Measurements from ENCODE around the gene PAEP. TPM values are rescaled to one million over a fixed set of nuclear protein-coding genes. Genes with fewer than 3 reads are reported as not detected.

PAEP gene
- total RNA-seq, 4 donors from 2014 or later, result not detected

- no peak overlapping the region for H3K4me3 ChIP-seq
- TF ChIP-seq POLR2A (IDR thresholded peaks at IDR 0.05) (no peak), POLR2AphosphoS5 (IDR thresholded peaks at IDR 0.05) (no peak), EP300 (IDR thresholded peaks at IDR 0.05; ENCODE audit: low read depth) (no peak), CTCF (IDR thresholded peaks at IDR 0.05) (no peak)
- intact Hi-C loops (cut with DNase I; ENCODE audit: low total_unique reads), result loop anchor here (10.0 kb wide), 1 partner anchor 507 kb away; no protein-coding TSS in a partner anchor
Measured at GRCh38 chr9:135551456-135551855, 10.1 kb upstream of the PAEP start.

GRCh38 chr9:135552021-135552697 lies 9.4 kb upstream of the PAEP start:
- in situ Hi-C loops (cut with MboI; ENCODE audit: low pct_ligation_motif_present in 1 of 4, low pct_unique_long_range_greater_than_20kb in 1 of 4, low sequenced_read_pairs in 3 of 4), result no loop called here
- Histone ChIP-seq H3K36me3 (no peaks in the 10 kb centered on the region), H3K27me3 (no peaks in the 10 kb centered on the region), H3K27ac (no peak overlapping the region), H3K4me1 (no peaks in the 10 kb centered on the region), H3K4me3 (no peak overlapping the region), H3K9me3 (no peaks in the 10 kb centered on the region)
- TF ChIP-seq POLR2A (IDR thresholded peaks at IDR 0.05), result no peak
- WGBS, 2 donors (ENCODE audit: low coverage in 1 of 2), result 62 to 75% methylated on average over 8 to 18 of the region's 18 CpGs
- DNase-seq, result no peak
- intact Hi-C loops (cut with DNase I; ENCODE audit: low total_unique reads), result loop anchor here (10.0 kb wide), 1 partner anchor 507 kb away; no protein-coding TSS in a partner anchor

More at GRCh38 chr9:135551456-135551855, 10.1 kb upstream of the PAEP start:
- 77% methylated on average over 13 of the region's 13 CpGs; no CpG with 5 or more reads in 1 of the 2 donors for WGBS, 2 donors (ENCODE audit: low coverage in 1 of 2)
- H3K4me1 ChIP-seq, result no peaks in the 10 kb centered on the region
- no peaks in the 10 kb centered on the region for H3K27me3 ChIP-seq
- in situ Hi-C loops (cut with MboI; ENCODE audit: low pct_ligation_motif_present in 1 of 4, low pct_unique_long_range_greater_than_20kb in 1 of 4, low sequenced_read_pairs in 3 of 4), result no loop called here
- no peaks in the 10 kb centered on the region for H3K9me3 ChIP-seq
- no peaks in the 10 kb centered on the region for H3K36me3 ChIP-seq
- no peak overlapping the region for H3K27ac ChIP-seq
- DNase-seq, result no peak

GRCh38 chr9:135552698-135553171 lies 8.8 kb upstream of the PAEP start:
- no peak overlapping the region for H3K4me3 ChIP-seq
- H3K36me3 ChIP-seq, result no peaks in the 10 kb centered on the region
- 77% methylated on average over 17 of the region's 19 CpGs; no CpG with 5 or more reads in 1 of the 2 donors for WGBS, 2 donors (ENCODE audit: low coverage in 1 of 2)
- in situ Hi-C loops (cut with MboI; ENCODE audit: low pct_ligation_motif_present in 1 of 4, low pct_unique_long_range_greater_than_20kb in 1 of 4, low sequenced_read_pairs in 3 of 4) (no loop called here), intact Hi-C loops (cut with DNase I; ENCODE audit: low total_unique reads) (loop anchor here (10.0 kb wide), 1 partner anchor 508 kb away; no protein-coding TSS in a partner anchor)
- TF ChIP-seq CTCF (IDR thresholded peaks at IDR 0.05) (no peak), EP300 (IDR thresholded peaks at IDR 0.05; ENCODE audit: low read depth) (no peak), POLR2AphosphoS5 (IDR thresholded peaks at IDR 0.05) (no peak), POLR2A (IDR thresholded peaks at IDR 0.05) (no peak)
- H3K27ac ChIP-seq, result no peak overlapping the region
- H3K27me3 ChIP-seq, result no peaks in the 10 kb centered on the region
- H3K9me3 ChIP-seq, result no peaks in the 10 kb centered on the region
- H3K4me1 ChIP-seq, result no peaks in the 10 kb centered on the region
- DNase-seq, result no peak

- no peak for DNase-seq
- H3K27ac ChIP-seq, result no peak overlapping the region
- H3K27me3 ChIP-seq, result no peaks in the 10 kb centered on the region
- H3K9me3 ChIP-seq, result no peaks in the 10 kb centered on the region
- in situ Hi-C loops (cut with MboI; ENCODE audit: low pct_ligation_motif_present in 1 of 4, low pct_unique_long_range_greater_than_20kb in 1 of 4, low sequenced_read_pairs in 3 of 4), result no loop called here
- intact Hi-C loops (cut with DNase I; ENCODE audit: low total_unique reads), result loop anchor here (10.0 kb wide), 1 partner anchor 510 kb away; no protein-coding TSS in a partner anchor
- no peaks in the 10 kb centered on the region for H3K4me1 ChIP-seq
- WGBS, 2 donors (ENCODE audit: low coverage in 1 of 2), result 29 to 70% methylated on average over 1 to 4 of the region's 4 CpGs
- H3K4me3 ChIP-seq, result no peak overlapping the region
- TF ChIP-seq POLR2A (IDR thresholded peaks at IDR 0.05) (no peak), CTCF (IDR thresholded peaks at IDR 0.05) (no peak), EP300 (IDR thresholded peaks at IDR 0.05; ENCODE audit: low read depth) (no peak), POLR2AphosphoS5 (IDR thresholded peaks at IDR 0.05) (no peak)
- no peaks in the 10 kb centered on the region for H3K36me3 ChIP-seq
Measured at GRCh38 chr9:135554718-135555117, 6.8 kb upstream of the PAEP start.
